ENCODE measurements around the gene SIRPG. TPM values are rescaled to one million over a fixed set of nuclear protein-coding genes. Genes with fewer than 3 reads are reported as not detected.

The SIRPG gene
- total and polyA plus RNA-seq, 2 of the 8 experiments (the other 6 are each of a cell fraction or from before 2014, with no cell fraction given): 0.08 TPM; not detected in 1

DNA sequence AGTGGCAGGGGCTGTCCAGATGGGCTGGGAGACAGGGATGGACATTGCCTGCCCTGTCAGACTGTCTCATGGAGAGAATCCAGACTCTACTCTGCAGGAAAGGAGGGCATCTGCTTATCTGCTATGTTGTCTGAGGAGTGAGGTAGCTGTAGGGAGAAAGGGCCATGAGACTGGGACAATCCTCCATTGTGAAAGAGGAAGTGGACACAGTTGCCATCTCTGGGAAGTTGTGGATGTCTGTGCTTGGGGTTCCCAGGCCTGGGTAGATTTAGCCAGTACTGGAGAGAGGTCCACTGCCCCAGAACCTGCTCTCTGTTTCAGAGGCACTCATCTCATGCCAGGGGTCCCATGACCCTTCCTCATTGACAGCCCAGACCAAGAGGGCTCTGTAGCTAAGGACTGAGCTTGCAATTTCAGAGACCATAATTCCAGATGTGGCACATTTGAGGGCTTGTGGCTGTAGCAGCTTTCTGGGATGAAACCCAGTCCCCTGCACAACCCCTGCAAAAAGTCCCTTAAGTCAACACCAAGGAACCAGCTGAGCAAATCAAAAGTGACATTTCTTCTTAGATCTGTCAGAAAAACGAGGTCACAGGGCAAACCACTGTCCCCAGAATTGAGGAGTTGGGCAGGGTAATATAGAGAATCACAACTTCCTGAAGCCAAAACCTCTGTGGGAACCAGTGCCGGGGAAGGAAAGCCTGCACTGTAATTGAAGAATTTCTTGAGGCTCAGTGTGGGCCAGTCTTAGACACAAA, 4.1 kb upstream of the SIRPG start:
- no peak overlapping the region for H4K91ac ChIP-seq (replicated peaks; ENCODE audit: insufficient read length, low read length)
- H3K14ac ChIP-seq (ENCODE audit: insufficient read length): no peak overlapping the region
- H4K8ac ChIP-seq (ENCODE audit: extremely low read depth, insufficient read depth, low read length): no peak overlapping the region
- H3K9ac ChIP-seq (replicated peaks in 1 of 4; ENCODE audit: extremely low read depth in 1 of 4, low read depth in 3 of 4, low read length in 3 of 4): no peak overlapping the region
- H3K23me2 ChIP-seq (ENCODE audit: low read depth, low read length): no peaks in the 10 kb centered on the region
- no peak overlapping the region; the same call in 1 of the 2 replicates for H2BK12ac ChIP-seq (ENCODE audit: low read depth, low read length)
- no peak overlapping the region for H3K4me2 ChIP-seq (ENCODE audit: insufficient read depth in 1 of 2, low read depth in 2 of 2, low read length in 2 of 2)
- no peak for FAIRE-seq
- no peak overlapping the region for H2AFZ ChIP-seq (ENCODE audit: low read length)
- no peaks in the 10 kb centered on the region for H3K27me3 ChIP-seq (replicated peaks in 1 of 4; ENCODE audit: control insufficient read depth in 3 of 4, extremely low read depth in 1 of 4, insufficient read depth in 3 of 4, low read length in 3 of 4)
- CTCF ChIA-PET (ENCODE audit: partially characterized antibody): interaction anchor here (1.0 kb wide), 1 partner anchor 12 kb away, joined by 3 read pairs; no protein-coding TSS in a partner anchor
- no peaks in the 10 kb centered on the region for H3K4me1 ChIP-seq (replicated peaks in 1 of 4; ENCODE audit: control insufficient read depth in 3 of 4, insufficient read depth in 4 of 4, low read length in 3 of 4)
- H3K4ac ChIP-seq (replicated peaks; ENCODE audit: insufficient read length, low read depth, low read length): no peak overlapping the region
- no peaks in the 10 kb centered on the region for H3K79me1 ChIP-seq (ENCODE audit: low read depth, low read length)
- DNase-seq (ENCODE audit: low read depth in 1 of 2, low spot score in 2 of 2): no peak
- H3K79me2 ChIP-seq (ENCODE audit: control insufficient read depth in 1 of 2, insufficient read depth in 2 of 2, low read length in 2 of 2): no peaks in the 10 kb centered on the region
- H2BK120ac ChIP-seq (replicated peaks; ENCODE audit: low read depth, low read length): no peak overlapping the region
- H3K18ac ChIP-seq (ENCODE audit: extremely low read depth, low read length): no peak overlapping the region
- no peak overlapping the region for H2BK20ac ChIP-seq (ENCODE audit: low read length)
- no peak overlapping the region for H2AK5ac ChIP-seq (ENCODE audit: low read depth, low read length)
- H3K27ac ChIP-seq (ENCODE audit: low read depth, low read length): no peak overlapping the region
- H2BK5ac ChIP-seq (ENCODE audit: low read depth, low read length): no peak overlapping the region
- POLR2A ChIA-PET (ENCODE audit: partially characterized antibody): no interaction called here
- no peak overlapping the region for H2BK15ac ChIP-seq (ENCODE audit: low read length)
- H4K20me1 ChIP-seq (replicated peaks in 1 of 2; ENCODE audit: control insufficient read depth in 1 of 2, insufficient read depth in 2 of 2, low read length in 2 of 2): no peaks in the 10 kb centered on the region
- whole genome bisulfite sequencing, 2 experiments (ENCODE audit: extremely low coverage in 1 of 2, insufficient coverage in 1 of 2, insufficient read length in 1 of 2, insufficient replicate concordance in 2 of 2, low coverage in 1 of 2, low lambda C conversion rate in 2 of 2, missing lambda C conversion rate in 1 of 2): 96% methylated on average over 2 of the region's 2 CpGs; no CpG with 5 or more reads in 1 of the 2 experiments
- H3K36me3 ChIP-seq (ENCODE audit: control insufficient read depth in 2 of 4, insufficient read depth in 4 of 4, low read length in 3 of 4): no peaks in the 10 kb centered on the region
- H3K23ac ChIP-seq (ENCODE audit: insufficient read length): no peak overlapping the region
- H3K9me3 ChIP-seq (ENCODE audit: insufficient read depth in 2 of 2, low read depth in 1 of 2, low read length in 1 of 2): no peaks in the 10 kb centered on the region
- H3K56ac ChIP-seq (replicated peaks; ENCODE audit: insufficient read length, low read depth, low read length): no peak overlapping the region
- no peak overlapping the region for H3K4me3 ChIP-seq (ENCODE audit: extremely low read depth in 1 of 4, insufficient read depth in 2 of 4, low read depth in 3 of 4, low read length in 4 of 4)
- no peak overlapping the region for H4K5ac ChIP-seq (ENCODE audit: insufficient read length, low read depth, low read length)
- no peak for TF ChIP-seq CTBP2 (IDR thresholded peaks at IDR 0.05; ENCODE audit: borderline replicate concordance, insufficient read depth, insufficient read length, low read length)
- no peak for TF ChIP-seq RAD21 (IDR thresholded peaks at IDR 0.05 in 1 of 2, conservative IDR thresholded peaks at IDR 0.05 in 1 of 2; ENCODE audit: low read depth in 2 of 2, low read length in 2 of 2)
- TF ChIP-seq, protein P1, sequence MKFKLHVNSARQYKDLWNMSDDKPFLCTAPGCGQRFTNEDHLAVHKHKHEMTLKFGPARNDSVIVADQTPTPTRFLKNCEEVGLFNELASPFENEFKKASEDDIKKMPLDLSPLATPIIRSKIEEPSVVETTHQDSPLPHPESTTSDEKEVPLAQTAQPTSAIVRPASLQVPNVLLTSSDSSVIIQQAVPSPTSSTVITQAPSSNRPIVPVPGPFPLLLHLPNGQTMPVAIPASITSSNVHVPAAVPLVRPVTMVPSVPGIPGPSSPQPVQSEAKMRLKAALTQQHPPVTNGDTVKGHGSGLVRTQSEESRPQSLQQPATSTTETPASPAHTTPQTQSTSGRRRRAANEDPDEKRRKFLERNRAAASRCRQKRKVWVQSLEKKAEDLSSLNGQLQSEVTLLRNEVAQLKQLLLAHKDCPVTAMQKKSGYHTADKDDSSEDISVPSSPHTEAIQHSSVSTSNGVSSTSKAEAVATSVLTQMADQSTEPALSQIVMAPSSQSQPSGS (IDR thresholded peaks at IDR 0.05; ENCODE audit: low read length): no peak
- TF ChIP-seq RBBP5 (IDR thresholded peaks at IDR 0.05; ENCODE audit: borderline replicate concordance, low read depth, low read length): no peak
